Lower lobe of right lung (tissue), 2 donors: ENCODE data around the gene NLGN4X. TPM values are rescaled to one million over a fixed set of nuclear protein-coding genes. Genes with fewer than 3 reads are reported as not detected.

ENCODE experiments used
- ATAC-seq, 2 donors: fragments of 200-7000 bp; cut with Tn5 transposase; one replicate each; pipeline ENCODE4 v1.9.1; 2020 to 2022; ENCODE audit warnings: mild to moderate bottlenecking in 2 of 2, moderate library complexity in 2 of 2
- DNase-seq: peaks from one replicate; pipeline ENCODE4 v3.0.0-alpha.2; 2020
- H3K27ac ChIP-seq: fragments of 200-600 bp; one replicate; pipeline ENCODE4 v1.8.0; 2022
- H3K27me3 ChIP-seq: fragments of 200-600 bp; one replicate; pipeline ENCODE4 v1.8.0; 2022; ENCODE audit warnings: low read depth
- H3K36me3 ChIP-seq: fragments of 200-600 bp; one replicate; pipeline ENCODE4 v1.8.0; 2022; ENCODE audit warnings: mild to moderate bottlenecking
- H3K4me1 ChIP-seq: fragments of 200-600 bp; one replicate; pipeline ENCODE4 v1.8.0; 2022
- H3K4me3 ChIP-seq: fragments of 200-600 bp; one replicate; pipeline ENCODE4 v1.8.0; 2022; ENCODE audit warnings: mild to moderate bottlenecking
- H3K9me3 ChIP-seq: fragments of 200-600 bp; one replicate; pipeline ENCODE4 v1.8.0; 2022
- CTCF ChIP-seq: fragments of 200-600 bp; IDR thresholded peaks from one replicate; pipeline ENCODE4 v1.8.0; 2022; ENCODE audit warnings: antibody characterized with exemption, mild to moderate bottlenecking
- intact Hi-C: fragments of 100-400 bp; cut with DNase I; formaldehyde crosslinking; loops from one replicate; pipeline ENCODE4 v1.11.0; 2022
- total RNA-seq: library from RNA; stranded (reverse); fragmentation: NEBNext Ultra II Directional; extraction: Animal tissue kit (Norgen Biotek cat#: 25700); gene quantifications from one replicate; pipeline ENCODE4 v1.2.1, GENCODE V29; 2021
- donor health status: DM: no; HTN: yes; CAD: no; lungs with severe emphysema.

Gene NLGN4X
- total RNA-seq, 1 donor from 2014 or later = 4.8 TPM

GRCh38 chrX:6223516-6223915 is 5.2 kb downstream of the NLGN4X start:
- DNase-seq (no peak), ATAC-seq (no peak)
- Histone ChIP-seq H3K27me3 (peaks cover 5% of the 10 kb centered on the region), H3K36me3 (no peaks in the 10 kb centered on the region), H3K9me3 (no peaks in the 10 kb centered on the region), H3K4me3 (no peak overlapping the region), H3K27ac (no peak overlapping the region), H3K4me1 (no peaks in the 10 kb centered on the region)
- TF ChIP-seq CTCF = no peak
- intact Hi-C loops = no loop called here

GRCh38 chrX:6210230-6210629 is 18.4 kb downstream of the NLGN4X start:
- no peak for ATAC-seq
- Histone ChIP-seq H3K36me3 (no peaks in the 10 kb centered on the region), H3K4me1 (no peaks in the 10 kb centered on the region), H3K27ac (no peak overlapping the region), H3K27me3 (no peaks in the 10 kb centered on the region), H3K4me3 (no peak overlapping the region), H3K9me3 (no peaks in the 10 kb centered on the region)
- intact Hi-C loops = no loop called here
- TF ChIP-seq CTCF = no peak
- no peak for DNase-seq

- no peaks in the 10 kb centered on the region for H3K9me3 ChIP-seq
- no peak overlapping the region for H3K27ac ChIP-seq
- H3K27me3 ChIP-seq = no peaks in the 10 kb centered on the region
- H3K4me1 ChIP-seq = no peaks in the 10 kb centered on the region
- DNase-seq = no peak
- no peak for TF ChIP-seq CTCF
- H3K36me3 ChIP-seq = no peaks in the 10 kb centered on the region
- H3K4me3 ChIP-seq = no peak overlapping the region
- intact Hi-C loops = no loop called here
- ATAC-seq = no peak
Observed at GRCh38 chrX:6203462-6204215, 25.0 kb downstream of the NLGN4X start.

GRCh38 chrX:6199486-6199885 is 29.2 kb downstream of the NLGN4X start:
- TF ChIP-seq CTCF = no peak
- intact Hi-C loops = no loop called here
- H3K4me3 ChIP-seq = no peak overlapping the region
- no peak overlapping the region for H3K27ac ChIP-seq
- H3K9me3 ChIP-seq = no peaks in the 10 kb centered on the region
- no peaks in the 10 kb centered on the region for H3K4me1 ChIP-seq
- no peak for ATAC-seq
- H3K36me3 ChIP-seq = no peaks in the 10 kb centered on the region
- DNase-seq = no peak
- H3K27me3 ChIP-seq = no peaks in the 10 kb centered on the region

- intact Hi-C loops = no loop called here
- DNase-seq = no peak
- no peaks in the 10 kb centered on the region for H3K9me3 ChIP-seq
- no peaks in the 10 kb centered on the region for H3K27me3 ChIP-seq
- no peaks in the 10 kb centered on the region for H3K4me1 ChIP-seq
- no peaks in the 10 kb centered on the region for H3K36me3 ChIP-seq
- no peak for ATAC-seq
- no peak overlapping the region for H3K27ac ChIP-seq
- H3K4me3 ChIP-seq = no peak overlapping the region
- no peak for TF ChIP-seq CTCF
Observed at GRCh38 chrX:6187256-6187655, 41.4 kb downstream of the NLGN4X start.
